Muscle of leg (tissue), 11 donors: Measurements from ENCODE around the gene GTF2H1. TPM values are rescaled to one million over a fixed set of nuclear protein-coding genes. Genes with fewer than 3 reads are reported as not detected.

Experiments
- DNase-seq: peaks from one replicate; pipeline ENCODE4 v3.0.0; 2013
- H3K27ac ChIP-seq: one replicate; pipeline ENCODE4 v1.5.1; 2013; ENCODE audit warnings: mild to moderate bottlenecking, low read length, control low read depth
- H3K27me3 ChIP-seq: one replicate; pipeline ENCODE4 v1.6.1; 2013; ENCODE audit warnings: low read length; ENCODE audit not compliant: control insufficient read depth, insufficient read depth
- H3K36me3 ChIP-seq: one replicate; pipeline ENCODE4 v1.6.1; 2013; ENCODE audit warnings: low read length; ENCODE audit not compliant: control insufficient read depth, insufficient read depth
- H3K4me1 ChIP-seq: one replicate; pipeline ENCODE4 v1.6.1; 2013; ENCODE audit warnings: low read length; ENCODE audit not compliant: control insufficient read depth, insufficient read depth
- H3K4me3 ChIP-seq: one replicate; pipeline ENCODE4 v1.5.1; 2013; ENCODE audit warnings: low read length, control low read depth
- H3K9me3 ChIP-seq: replicated peaks from 2 replicates; pipeline ENCODE4 v1.6.1; 2013; ENCODE audit warnings: low read depth, low read length; ENCODE audit not compliant: control insufficient read depth
- WGBS: methylation state at CpG from one replicate; pipeline ENCODE4 v1.1.5; 2013; ENCODE audit warnings: missing lambda C conversion rate; ENCODE audit not compliant: insufficient coverage; 5-methylcytosine and 5-hydroxymethylcytosine counted together
- polyA plus RNA-seq, 8 donors: library from polyadenylated mRNA; unstranded; fragments of 120-200 nt; gene quantifications; one replicate each; pipeline versions ENCODE4 v1.2.1 to v1.2.3, GENCODE V29; 2013; ENCODE audit warnings: inconsistent platforms in 1 of 8, low replicate concordance in 1 of 8; ENCODE audit not compliant: insufficient read length in 8 of 8, insufficient read depth in 1 of 8
- total RNA-seq: library from RNA; stranded (reverse); fragments of 120-200 nt; gene quantifications from one replicate; pipeline ENCODE4 v1.2.4, GENCODE V29; 2013

The GTF2H1 gene
- total and polyA plus RNA-seq, 9 donors = 30.0 to 39.9 (median 33.7) TPM

DNA sequence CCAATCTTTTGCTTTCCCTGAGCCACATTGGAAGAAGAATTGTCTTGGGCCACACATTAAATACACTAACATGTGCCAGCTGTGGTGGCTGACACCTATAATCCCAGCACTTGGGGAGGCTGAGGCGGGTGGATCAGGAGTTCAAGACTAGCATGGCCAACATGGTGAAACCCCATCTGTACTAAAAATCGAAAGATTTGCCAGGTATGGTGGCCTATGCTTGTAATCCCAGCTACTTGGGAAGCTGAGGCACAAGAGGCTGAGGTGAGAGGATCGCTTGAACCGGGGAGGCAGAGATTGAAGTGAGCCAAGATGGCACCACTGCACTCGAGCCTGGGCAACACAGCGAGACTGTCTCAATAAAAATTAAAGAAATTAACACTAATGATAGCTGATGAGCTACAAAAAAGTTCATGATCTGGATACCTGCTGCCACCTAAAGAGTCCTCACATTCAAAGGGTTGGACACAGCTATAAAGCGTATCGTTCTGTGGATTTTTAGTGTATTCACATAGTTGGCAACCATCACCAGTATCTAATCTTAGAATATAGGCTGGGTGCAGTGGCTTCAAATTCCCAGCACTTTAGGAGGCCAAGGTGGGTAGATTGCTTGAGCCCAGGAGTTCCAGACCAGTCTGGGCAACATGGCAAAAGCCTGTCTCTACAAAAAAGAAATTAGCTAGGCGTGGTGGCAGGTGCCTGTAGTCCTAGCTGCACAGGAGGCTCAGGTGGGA lies 86.4 kb downstream of the GTF2H1 start:
- H3K27me3 ChIP-seq = no peaks in the 10 kb centered on the region
- H3K36me3 ChIP-seq = peaks cover 36% of the 10 kb centered on the region

DNA sequence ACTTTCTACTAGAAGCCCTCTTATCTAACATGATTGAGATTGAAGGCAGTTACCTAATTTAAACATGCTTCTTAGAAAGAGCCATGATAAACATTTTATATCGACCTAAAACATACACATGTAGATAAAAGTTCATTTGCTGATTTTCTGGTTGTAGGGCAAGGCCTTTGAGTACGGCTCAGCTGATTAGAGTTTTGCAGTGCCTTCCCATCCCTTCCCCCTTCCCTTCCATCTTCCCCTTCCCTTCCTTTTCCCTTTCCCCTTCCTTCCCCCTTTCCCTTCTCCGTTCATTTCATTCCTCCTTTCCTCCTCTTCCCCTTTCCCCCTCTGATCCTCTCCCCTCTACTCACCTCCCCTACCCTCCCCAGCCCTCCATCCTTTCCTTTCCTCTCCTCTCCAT lies 94.1 kb downstream of the GTF2H1 start:
- no peaks in the 10 kb centered on the region for H3K9me3 ChIP-seq
- WGBS = 47% methylated on average over 2 of the region's 3 CpGs
- no peaks in the 10 kb centered on the region for H3K36me3 ChIP-seq
- H3K27me3 ChIP-seq = no peaks in the 10 kb centered on the region
- H3K27ac ChIP-seq = no peak overlapping the region
- H3K4me3 ChIP-seq = no peak overlapping the region
- no peak for DNase-seq
- H3K4me1 ChIP-seq = peaks cover 5% of the 10 kb centered on the region

More for the DNA sequence above, 86.4 kb downstream of the GTF2H1 start:
- Histone ChIP-seq H3K4me3 (no peak overlapping the region), H3K4me1 (peaks cover 5% of the 10 kb centered on the region), H3K27ac (no peak overlapping the region), H3K9me3 (no peaks in the 10 kb centered on the region)
- 85% methylated on average over 2 of the region's 9 CpGs for WGBS
- DNase-seq = no peak

Other genes starting within 250 kb of the GTF2H1 start
- gene SAAL1, start 216.5 kb upstream of the GTF2H1 start, total RNA-seq = 10.3 TPM
- gene SAAL1, start 216.5 kb upstream of the GTF2H1 start, polyA plus RNA-seq = 10 to 100 TPM; 12.4 to 18.8 (median 15.0) TPM
- gene MRGPRX3, start 190.0 kb upstream of the GTF2H1 start, total RNA-seq = not detected
- not detected for gene MRGPRX3, start 190.0 kb upstream of the GTF2H1 start, polyA plus RNA-seq
- not detected for gene MRGPRX4, start 149.7 kb upstream of the GTF2H1 start, total RNA-seq
- not detected for gene MRGPRX4, start 149.7 kb upstream of the GTF2H1 start, polyA plus RNA-seq
- gene SAA4, start 85.8 kb upstream of the GTF2H1 start, total RNA-seq = not detected
- under 1 TPM in 1 of 8 donors, not detected in 7; 0.25 TPM for gene SAA4, start 85.8 kb upstream of the GTF2H1 start, polyA plus RNA-seq
- gene SAA2, start 73.9 kb upstream of the GTF2H1 start, total RNA-seq = not detected
- not detected for gene SAA2, start 73.9 kb upstream of the GTF2H1 start, polyA plus RNA-seq
- not detected for gene SAA1, start 56.3 kb upstream of the GTF2H1 start, total RNA-seq
- not detected for gene SAA1, start 56.3 kb upstream of the GTF2H1 start, polyA plus RNA-seq
- gene HPS5, start 427 bp upstream of the GTF2H1 start, total RNA-seq = 19.2 TPM
- 10 to 100 TPM in 7 of 8 donors, 1 to 10 TPM in 1; 10.0 to 14.6 (median 11.3) TPM for gene HPS5, start 427 bp upstream of the GTF2H1 start, polyA plus RNA-seq
- 395 TPM for gene LDHA, start 72.0 kb downstream of the GTF2H1 start, total RNA-seq
- gene LDHA, start 72.0 kb downstream of the GTF2H1 start, polyA plus RNA-seq = 100 to 1,000 TPM; 482 to 607 (median 533) TPM
- gene LDHC, start 89.8 kb downstream of the GTF2H1 start, total RNA-seq = not detected
- gene LDHC, start 89.8 kb downstream of the GTF2H1 start, polyA plus RNA-seq = 1 to 10 TPM in 2 of 8 donors, under 1 TPM in 1, not detected in 5; 0.23 to 1.3 (median 1.1) TPM
- gene LDHAL6A, start 133.3 kb downstream of the GTF2H1 start, total RNA-seq = not detected
- under 1 TPM in 7 of 8 donors, not detected in 1; 0.13 to 0.67 (median 0.15) TPM for gene LDHAL6A, start 133.3 kb downstream of the GTF2H1 start, polyA plus RNA-seq
- 79.4 TPM for gene TSG101, start 204.4 kb downstream of the GTF2H1 start, total RNA-seq
- 100 to 1,000 TPM in 6 of 8 donors, 10 to 100 TPM in 2; 86.1 to 125 (median 108) TPM for gene TSG101, start 204.4 kb downstream of the GTF2H1 start, polyA plus RNA-seq